NOMO-1 treated with DMSO at 0.1 percent for 48 hours (cell line): ENCODE measurements around the gene PSMG3.
"Not testable (repeated sequence)": the region's sequence is repeated elsewhere in the genome, so short reads cannot be mapped to it uniquely, and the experiment has no call there.

Experiments
- DNase-seq: peaks from one replicate; lab custom pipeline; 2025; ENCODE audit not compliant: unreplicated experiment; lab: John Stamatoyannopoulos, UW

PSMG3 gene

GRCh38 chr7:1597066-1597760 is 27.4 kb upstream of the PSMG3 start:
- no peak for DNase-seq

- no peak for DNase-seq
Observed at GRCh38 chr7:1596181-1597043, 26.6 kb upstream of the PSMG3 start.

GRCh38 chr7:1595636-1596035 is 25.8 kb upstream of the PSMG3 start:
- no peak for DNase-seq

GRCh38 chr7:1595027-1595426 is 25.2 kb upstream of the PSMG3 start:
- no peak for DNase-seq

DNA sequence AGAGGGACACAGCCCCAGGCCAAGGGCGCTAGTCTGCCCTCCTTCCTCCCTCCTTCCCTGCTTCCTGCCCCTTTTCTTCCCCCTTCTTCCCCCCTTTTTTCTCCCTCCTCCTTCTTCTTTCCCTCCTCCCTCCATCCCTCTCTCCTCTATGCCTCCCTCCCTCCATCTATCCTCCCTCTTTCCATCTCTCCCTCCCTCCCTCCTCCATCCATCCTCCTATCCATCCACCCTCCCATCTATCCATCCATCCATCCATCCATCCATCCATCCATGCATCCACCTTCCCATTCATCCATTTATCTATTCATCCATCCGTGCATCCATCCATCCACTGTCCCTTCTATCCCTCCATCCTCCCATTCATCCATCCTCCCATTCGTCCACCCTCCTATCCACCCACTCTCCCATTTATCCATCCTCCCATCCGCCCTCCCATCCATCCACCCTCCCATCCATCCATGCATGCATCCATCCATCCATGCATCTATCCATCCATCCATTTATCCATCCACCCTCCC is 24.1 kb upstream of the PSMG3 start:
- DNase-seq: no peak

- no peak for DNase-seq
Observed at GRCh38 chr7:1593091-1593866, 23.4 kb upstream of the PSMG3 start.

- DNase-seq: no peak
Observed at GRCh38 chr7:1592299-1592871, 22.6 kb upstream of the PSMG3 start.

DNA sequence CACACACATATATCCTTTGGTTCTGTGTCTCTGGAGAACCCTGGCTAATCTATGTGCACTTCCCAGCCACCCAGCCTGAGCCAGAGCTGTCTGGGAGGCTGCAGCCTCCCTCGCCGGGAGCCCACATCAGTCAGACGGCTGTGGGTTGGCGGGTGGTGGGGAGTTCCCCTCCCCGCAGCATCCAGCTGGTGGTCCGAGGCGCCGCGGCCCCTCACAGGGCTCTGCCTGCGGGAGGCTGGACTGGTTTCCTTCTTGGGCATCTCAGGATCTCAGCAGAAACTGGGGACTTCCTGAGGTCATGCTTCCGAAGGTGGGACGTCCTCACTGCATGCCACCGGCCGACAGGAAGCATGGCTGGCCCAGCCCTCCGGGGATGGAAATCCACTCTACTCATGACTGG is 22.0 kb upstream of the PSMG3 start:
- no peak for DNase-seq

DNA sequence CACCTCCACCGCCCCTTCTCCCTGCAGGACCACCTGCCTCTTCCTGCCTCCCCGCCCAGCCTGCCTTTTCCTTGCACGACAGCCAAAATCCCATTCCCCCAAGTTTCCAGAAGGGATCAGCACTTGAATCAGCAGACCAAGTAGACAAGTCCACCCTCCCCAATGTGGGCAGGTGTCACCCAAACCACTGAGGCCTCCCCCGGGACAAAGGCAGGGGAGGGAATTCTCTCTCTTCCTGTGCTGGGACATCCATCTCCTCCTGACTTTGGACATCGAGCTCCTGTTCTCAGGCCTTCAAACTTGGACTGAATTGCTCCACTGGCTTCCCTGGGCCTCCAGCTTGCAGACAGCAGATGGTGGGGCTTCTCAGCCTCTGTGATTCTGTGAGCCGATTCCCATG is 21.6 kb upstream of the PSMG3 start:
- DNase-seq: no peak

DNA sequence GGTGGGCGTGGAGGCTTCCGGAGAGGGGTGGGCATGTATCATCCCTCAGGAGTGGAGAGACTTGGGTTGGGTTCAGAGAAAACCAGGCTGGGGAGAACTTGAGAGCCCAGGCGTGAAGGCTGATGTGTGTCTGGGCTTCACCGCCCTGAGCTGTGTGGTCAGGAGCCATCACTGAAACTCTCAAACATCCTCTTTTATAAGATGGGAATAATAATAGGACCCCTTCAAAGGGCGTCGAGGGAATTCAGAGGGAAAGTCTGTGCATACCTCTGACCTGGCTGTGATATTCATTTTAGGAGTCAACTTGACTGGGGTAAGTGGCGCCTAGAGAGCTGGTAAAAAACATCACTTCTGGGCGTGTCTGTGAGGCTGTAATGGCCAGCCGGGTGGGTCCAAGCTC is 21.1 kb upstream of the PSMG3 start:
- DNase-seq: no peak

GRCh38 chr7:1590476-1590875 is 20.6 kb upstream of the PSMG3 start:
- no peak for DNase-seq

GRCh38 chr7:1588978-1589377 is 19.1 kb upstream of the PSMG3 start:
- DNase-seq: no peak

- DNase-seq: no peak
Observed at GRCh38 chr7:1587738-1588137, 17.9 kb upstream of the PSMG3 start.

- no peak for DNase-seq
Observed at GRCh38 chr7:1586827-1587705, 17.2 kb upstream of the PSMG3 start.

- no peak for DNase-seq
Observed at GRCh38 chr7:1586126-1586826, 16.4 kb upstream of the PSMG3 start.

DNA sequence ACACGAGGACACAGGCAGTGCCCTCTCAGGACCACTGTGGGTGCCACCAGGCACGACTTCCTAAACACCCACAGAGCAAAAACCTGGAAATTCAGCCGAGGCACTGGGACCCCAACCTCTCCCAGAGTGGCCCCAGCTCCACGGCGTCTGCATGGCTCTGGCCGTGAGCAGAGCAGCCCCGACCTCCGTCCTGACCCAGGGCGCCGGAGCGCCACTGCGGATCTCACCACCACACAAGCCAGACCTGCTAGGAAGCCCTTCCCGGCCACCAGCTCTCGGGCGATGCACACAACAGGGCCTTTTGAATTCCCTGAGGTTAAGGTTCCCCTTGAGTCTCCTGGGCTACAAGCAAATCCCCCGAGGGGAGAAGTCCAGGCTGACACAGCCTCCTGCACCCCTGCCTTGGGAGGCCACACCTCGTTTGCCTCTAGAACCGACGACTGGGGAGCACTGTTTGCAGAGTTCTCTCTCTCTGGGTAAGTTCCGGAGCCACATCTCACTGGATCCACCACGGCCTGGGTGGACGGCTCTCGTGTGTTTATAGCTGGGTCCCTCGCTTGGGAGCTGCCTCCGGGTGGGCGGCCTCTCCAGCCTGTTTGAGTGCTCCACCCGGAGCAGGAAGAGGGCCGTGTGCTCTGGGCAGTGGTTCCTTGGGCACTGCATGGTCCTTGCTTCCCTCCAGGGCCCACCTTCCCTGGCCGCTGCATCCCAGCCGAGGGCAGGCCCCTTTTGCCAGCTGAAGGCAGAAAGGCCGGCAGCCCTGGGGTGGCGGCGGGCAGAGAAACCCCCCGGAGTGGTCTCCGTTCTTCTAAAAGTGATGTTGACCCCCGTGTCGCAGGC is 15.5 kb upstream of the PSMG3 start:
- DNase-seq: no peak

- no peak for DNase-seq
Observed at GRCh38 chr7:1584700-1585099, 14.9 kb upstream of the PSMG3 start.

DNA sequence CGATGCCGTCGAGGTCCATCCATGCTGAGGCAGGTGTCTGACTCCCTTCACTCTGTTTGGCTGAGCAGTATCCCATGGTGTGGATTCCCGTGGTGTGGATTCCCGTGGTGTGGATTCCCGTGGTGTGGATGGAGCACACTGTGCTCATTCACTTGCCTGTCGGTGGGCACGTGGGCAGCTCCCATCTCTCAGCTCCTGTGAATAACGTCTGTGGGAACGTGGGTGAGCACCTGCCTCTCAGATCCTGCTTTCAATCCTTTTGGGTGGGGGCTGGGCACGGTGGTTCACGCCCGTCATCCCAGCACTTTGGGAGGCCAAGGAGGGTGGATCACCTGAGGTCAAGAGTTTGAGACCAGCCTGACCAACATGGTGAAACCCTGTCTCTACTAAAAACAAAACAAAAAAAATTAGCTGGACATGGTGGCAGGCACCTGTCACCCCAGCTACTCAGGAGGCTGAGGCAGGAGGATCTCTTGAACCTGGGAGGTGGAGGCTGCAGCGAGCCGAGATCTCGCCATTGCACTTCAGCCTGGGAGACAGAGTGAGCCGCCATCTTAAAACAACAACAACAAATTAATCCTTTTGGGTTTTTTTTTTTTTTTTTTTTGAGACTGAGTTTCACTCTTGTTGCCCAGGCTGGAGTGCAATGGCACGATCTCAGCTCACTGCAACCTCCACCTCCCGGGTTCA is 13.6 kb upstream of the PSMG3 start:
- not testable (repeated sequence) for DNase-seq
